Panc1 (cell line): ENCODE results near the gene SERPINE3. TPM values are rescaled to one million over a fixed set of nuclear protein-coding genes. Genes with fewer than 3 reads are reported as not detected.

Experiments
- ATAC-seq: fragments of 200-7000 bp; cut with Tn5 transposase; 2 replicates; pipeline ENCODE4 v1.9.1; 2020; ENCODE audit warnings: mild to moderate bottlenecking, moderate library complexity
- BruUV-seq: library from RNA; stranded (reverse); fragments of 400-500 nt; replicated peaks from 2 replicates; lab custom pipeline; 2021; lab: Mats Ljungman, UMichigan
- CTCF ChIA-PET: fragments of 300-600 bp; sonication (Branson Sonifier 250); formaldehyde crosslinking; loops from one replicate; lab custom pipeline; 2022; ENCODE audit warnings: antibody characterized with exemption; lab: Charles Lee
- POLR2A ChIA-PET: fragments of 300-600 bp; sonication (Branson Sonifier 250); formaldehyde crosslinking; loops from one replicate; lab custom pipeline; 2022; ENCODE audit warnings: antibody characterized with exemption; lab: Charles Lee
- DNase-seq: peaks from one replicate; pipeline ENCODE4 v3.0.0-alpha.2; 2010; ENCODE audit warnings: low read depth, low spot score
- H3K27ac ChIP-seq: 2 replicates; pipeline ENCODE4 v1.5.1; 2011; ENCODE audit warnings: mild to moderate bottlenecking, low read length, inconsistent platforms
- H3K27me3 ChIP-seq: fragments of 200-500 bp; sonication (Bioruptor generic); 2 replicates; pipeline ENCODE4 v1.6.0; 2014; ENCODE audit warnings: low read length, inconsistent platforms; ENCODE audit not compliant: control insufficient read depth, insufficient read depth
- H3K36me3 ChIP-seq: fragments of 200-500 bp; sonication (Bioruptor generic); 2 replicates; pipeline ENCODE4 v1.5.1; 2014; ENCODE audit warnings: inconsistent platforms, mild to moderate bottlenecking, low read length, moderate library complexity; ENCODE audit not compliant: control insufficient read depth, insufficient read depth
- H3K4me1 ChIP-seq: 2 replicates; pipeline ENCODE4 v1.5.1; 2011; ENCODE audit warnings: inconsistent platforms, mild to moderate bottlenecking, low read length, moderate library complexity; ENCODE audit not compliant: control insufficient read depth, insufficient read depth
- H3K4me3 ChIP-seq, 2 experiments: 2 replicates each; pipeline ENCODE4 v1.5.1; 2011 to 2012; ENCODE audit warnings: low read depth in 2 of 2, low read length in 2 of 2, mild to moderate bottlenecking in 2 of 2, inconsistent platforms in 1 of 2, moderate library complexity in 1 of 2
- H3K9me3 ChIP-seq: fragments of 200-500 bp; sonication (Bioruptor generic); 2 replicates; pipeline ENCODE4 v1.5.1; 2014; ENCODE audit warnings: low read depth, mild to moderate bottlenecking, inconsistent platforms, low read length, moderate library complexity; ENCODE audit not compliant: control insufficient read depth, insufficient read depth
- CTCF ChIP-seq: fragments of 450-650 bp; IDR thresholded peaks from 2 replicates; pipeline ENCODE4 v1.5.1; 2017; ENCODE audit warnings: mild to moderate bottlenecking
- POLR2AphosphoS5 ChIP-seq: IDR thresholded peaks from 2 replicates; pipeline ENCODE4 v1.6.1; 2012; ENCODE audit warnings: mild to moderate bottlenecking, low read depth, low read length, moderate library complexity
- REST ChIP-seq, 2 experiments: IDR thresholded peaks; 2 replicates each; pipeline ENCODE4 v1.6.1; 2011 to 2012; ENCODE audit warnings: low read depth in 2 of 2, control low read depth in 1 of 2, low read length in 1 of 2, mild to moderate bottlenecking in 1 of 2, moderate library complexity in 1 of 2; ENCODE audit not compliant: insufficient read depth in 1 of 2
- SIN3A ChIP-seq: IDR thresholded peaks from 2 replicates; pipeline ENCODE4 v1.6.1; 2012; ENCODE audit warnings: low read depth, mild to moderate bottlenecking, low read length, moderate library complexity, borderline replicate concordance; ENCODE audit not compliant: insufficient read depth
- TCF7L2 ChIP-seq: IDR thresholded peaks from 2 replicates; pipeline ENCODE4 v1.6.1; 2011; ENCODE audit warnings: mild to moderate bottlenecking, low read depth, low read length, inconsistent platforms
- in situ Hi-C: cut with HindIII; loops from 2 replicates; pipeline ENCODE4 v1.10.0; 2016; ENCODE audit warnings: low sequenced_read_pairs, low pct_unique_long_range_greater_than_20kb
- intact Hi-C: fragments of 100-400 bp; cut with micrococcal nuclease; formaldehyde crosslinking; loops from one replicate; pipeline ENCODE4 v1.10.0; 2022; ENCODE audit not compliant: unreplicated experiment
- total RNA-seq: library from RNA; stranded (reverse); gene quantifications from one replicate; pipeline ENCODE4 v1.2.1, GENCODE V29; 2021; ENCODE audit not compliant: unreplicated experiment

The SERPINE3 gene
- total RNA-seq, 1 experiment from 2014 or later: not detected

DNA sequence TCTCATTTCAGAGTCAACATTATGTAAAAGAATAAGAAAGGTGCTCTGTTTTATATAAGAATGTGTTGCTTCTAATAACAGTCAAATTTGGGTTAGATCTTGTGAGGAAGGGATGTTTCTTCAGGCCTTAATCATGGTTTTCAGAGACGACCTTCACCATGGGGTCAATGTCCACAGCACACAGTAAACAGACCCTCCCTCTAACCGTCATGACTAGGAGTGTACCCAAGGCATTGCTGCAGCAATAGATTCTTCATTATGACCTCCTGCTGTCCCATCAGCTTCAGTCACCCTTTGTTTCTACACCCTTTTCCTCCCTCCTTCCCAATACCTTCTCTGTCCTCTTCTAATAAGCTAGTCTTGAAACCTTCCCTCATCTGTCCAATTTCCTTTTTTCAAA lies 15.7 kb downstream of the SERPINE3 start:
- DNase-seq: no peak
- Histone ChIP-seq H3K36me3 (no peaks in the 10 kb centered on the region; the same call in 1 of the 2 replicates), H3K4me3 (no peak overlapping the region), H3K27me3 (no peaks in the 10 kb centered on the region), H3K4me1 (no peaks in the 10 kb centered on the region), H3K27ac (no peak overlapping the region), H3K9me3 (no peaks in the 10 kb centered on the region)
- TF ChIP-seq TCF7L2 (no peak), SIN3A (no peak), CTCF (no peak), POLR2AphosphoS5 (no peak), REST (IDR thresholded peaks at IDR 0.05; ENCODE audit: insufficient read depth in 1 of 2, low read depth in 2 of 2, low read length in 1 of 2) (no peak)
- no TSS peak for BruUV-seq
- in situ Hi-C loops: no loop called here
- intact Hi-C loops: no loop called here
- ChIA-PET POLR2A (no interaction called here), CTCF (no interaction called here)
- ATAC-seq: no peak

DNA sequence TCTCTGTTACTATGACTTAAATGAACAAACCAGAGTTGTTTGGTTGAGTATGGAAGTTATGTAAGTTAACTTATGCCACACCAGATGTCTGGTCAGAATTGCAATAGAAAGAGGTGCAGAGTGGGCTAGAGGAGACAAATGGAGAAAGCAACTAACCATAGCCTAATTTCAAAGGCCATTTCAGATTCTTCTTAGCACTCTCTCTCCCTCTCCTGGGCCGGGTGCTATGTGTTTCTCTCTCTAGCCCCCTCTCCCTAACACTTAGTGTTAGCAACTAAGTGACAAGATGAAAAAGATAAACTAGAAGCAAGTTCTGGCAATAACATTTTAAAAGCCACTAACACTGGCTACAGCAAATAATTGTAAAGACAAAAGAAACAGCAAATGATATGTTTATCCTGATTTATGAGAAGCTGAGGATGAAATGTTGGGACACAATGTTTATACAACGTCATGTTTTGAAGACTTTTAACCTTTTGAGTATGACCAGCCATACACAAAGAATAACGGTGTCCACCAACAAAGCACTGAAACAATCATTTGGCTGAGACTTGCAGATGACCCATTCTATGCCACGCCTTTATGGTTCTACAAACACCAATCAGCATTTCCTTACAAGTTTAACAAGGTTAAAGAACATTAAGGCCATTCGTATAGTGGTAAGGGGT lies 18.6 kb downstream of the SERPINE3 start:
- H3K4me3 ChIP-seq: no peak overlapping the region
- H3K27ac ChIP-seq: no peak overlapping the region
- POLR2A ChIA-PET: no interaction called here
- H3K9me3 ChIP-seq: no peaks in the 10 kb centered on the region
- DNase-seq (no peak), ATAC-seq (no peak)
- in situ Hi-C loops (no loop called here), intact Hi-C loops (no loop called here)
- no TSS peak for BruUV-seq
- H3K27me3 ChIP-seq: no peaks in the 10 kb centered on the region
- H3K36me3 ChIP-seq: peaks cover 10% of the 10 kb centered on the region
- CTCF ChIA-PET: no interaction called here
- TF ChIP-seq REST (IDR thresholded peaks at IDR 0.05; ENCODE audit: insufficient read depth in 1 of 2, low read depth in 2 of 2, low read length in 1 of 2): no peak
- TF ChIP-seq TCF7L2: no peak
- H3K4me1 ChIP-seq: no peaks in the 10 kb centered on the region
